HG02970 (cell line): Measurements from ENCODE around the gene GAS2.
"Not testable (repeated sequence)": the region's sequence is repeated elsewhere in the genome, so short reads cannot be mapped to it uniquely, and the experiment has no call there.

Source experiments
- ATAC-seq: cut with Tn5 transposase; IDR thresholded peaks from one replicate; pipeline ENCODE4 v1.9.1; 2021; ENCODE audit warnings: mild to moderate bottlenecking, moderate library complexity, moderate number of reproducible peaks; ENCODE audit not compliant: unreplicated experiment, low FRiP score

The GAS2 gene

GRCh38 chr11:22666325-22666687 is at the start of gene GAS2:
Gene GAS2, plus strand, starts transcription at chr11:22666611. Its CDS starts 8,259 bp downstream, at chr11:22674870.
- ATAC-seq = no peak

DNA sequence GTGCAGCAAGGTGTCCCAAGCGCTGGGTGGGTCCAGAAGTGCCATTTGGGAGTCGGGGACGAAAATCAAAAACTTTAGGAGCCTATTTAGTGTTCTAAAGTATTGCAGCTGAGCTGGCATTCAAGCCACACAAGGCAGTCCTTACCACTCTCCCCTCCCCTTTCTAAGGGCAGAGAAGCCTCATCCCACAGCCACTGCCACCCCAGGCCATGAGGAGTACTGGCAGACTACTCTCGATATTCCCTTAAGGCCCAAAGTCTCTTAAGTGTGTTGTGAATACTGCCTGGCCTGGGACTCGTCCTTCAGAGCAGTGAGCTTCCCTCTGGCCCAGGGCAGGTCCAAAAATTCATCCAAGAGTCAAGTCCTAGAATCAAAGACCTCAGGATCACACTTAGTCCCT is 48.5 kb upstream of the GAS2 start:
- no peak for ATAC-seq

DNA sequence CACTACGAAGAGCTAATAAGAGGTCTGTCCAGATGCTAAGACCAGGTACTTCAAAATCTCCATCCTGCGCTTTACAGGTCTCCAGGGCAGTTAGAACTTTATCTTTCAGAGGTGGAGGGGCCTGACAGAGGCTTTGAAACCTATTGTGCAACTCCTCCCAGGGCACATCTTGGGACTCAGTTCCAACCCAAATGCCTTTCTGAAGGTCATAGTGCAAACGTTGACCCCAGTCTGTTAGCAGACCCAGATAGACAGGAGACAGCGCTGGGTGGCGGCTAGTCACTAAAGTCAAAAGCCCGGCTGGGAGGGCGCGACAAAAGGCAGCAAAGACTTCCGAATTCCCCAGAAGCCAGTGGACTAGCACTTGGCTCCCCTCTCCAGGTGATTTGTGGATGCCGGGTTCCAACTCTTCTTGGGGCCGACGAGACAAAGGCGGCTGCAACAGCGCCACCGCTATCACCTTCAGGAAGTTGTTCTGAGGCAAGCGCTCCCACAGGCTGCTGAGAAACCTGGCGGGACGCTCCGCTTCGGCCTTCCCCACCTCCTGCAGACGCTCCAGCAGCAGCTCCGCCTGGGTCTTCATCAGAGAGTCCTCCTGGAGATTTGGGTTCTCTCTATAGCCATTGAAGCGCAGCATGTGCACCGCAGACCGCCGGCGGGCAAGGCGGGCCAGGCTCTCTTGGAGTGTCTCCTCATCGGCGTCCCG is 41.5 kb upstream of the GAS2 start:
- ATAC-seq = peak; percentile 46

GRCh38 chr11:22625448-22626287 is 40.7 kb upstream of the GAS2 start, which contains the start of gene FANCF:
Gene FANCF, minus strand, starts transcription at chr11:22625823. Its CDS starts 13 bp downstream, at chr11:22625810.
- peak; percentile 98 for ATAC-seq

GRCh38 chr11:22626573-22627239 is 39.7 kb upstream of the GAS2 start:
- ATAC-seq = no peak

GRCh38 chr11:22627421-22627820 is 39.0 kb upstream of the GAS2 start:
- no peak for ATAC-seq

GRCh38 chr11:22633354-22633902 is 33.0 kb upstream of the GAS2 start:
- no peak for ATAC-seq

GRCh38 chr11:22634897-22635629 is 31.3 kb upstream of the GAS2 start:
- ATAC-seq = no peak

DNA sequence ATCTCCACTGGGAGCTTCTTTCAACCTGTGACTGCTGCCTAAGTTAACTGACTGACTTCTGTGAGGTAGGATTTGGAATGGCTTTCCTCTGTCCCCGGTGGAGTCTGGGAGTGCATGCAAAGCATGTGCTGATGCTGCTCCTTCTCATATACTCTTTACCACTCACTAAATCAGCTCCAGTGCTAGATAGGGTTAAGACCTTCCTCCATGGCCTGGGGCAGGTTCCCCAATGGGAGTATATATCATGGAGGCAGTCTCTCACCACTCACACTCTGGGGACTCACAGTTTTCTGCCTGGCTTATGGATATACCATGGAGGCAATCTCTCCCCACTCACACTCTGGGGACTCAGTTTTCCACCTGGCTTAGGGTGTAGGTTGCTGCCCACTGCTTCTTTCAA is 30.7 kb upstream of the GAS2 start:
- ATAC-seq = no peak

DNA sequence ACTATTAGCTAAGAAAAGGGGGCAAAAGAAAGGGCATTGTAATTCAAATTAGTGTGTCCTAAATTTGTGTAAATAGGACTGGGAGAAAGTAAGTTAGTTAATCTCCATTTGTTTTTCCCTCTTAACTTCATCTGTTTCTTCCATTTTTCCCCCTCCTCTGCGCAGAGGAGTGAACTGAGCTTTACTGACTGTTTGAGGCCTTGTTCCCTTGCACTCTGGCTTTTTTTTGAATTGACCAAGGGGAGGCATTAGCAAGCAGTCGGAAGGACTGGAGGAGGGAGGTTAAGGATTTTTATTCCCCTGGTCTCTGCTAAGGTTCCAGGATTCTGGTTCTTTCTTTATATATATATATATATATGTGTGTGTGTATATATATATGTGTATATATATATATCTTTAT is 25.5 kb upstream of the GAS2 start:
- no peak for ATAC-seq

GRCh38 chr11:22641559-22641958 is 24.9 kb upstream of the GAS2 start:
- ATAC-seq = no peak

GRCh38 chr11:22652346-22652745 is 14.1 kb upstream of the GAS2 start:
- not testable (repeated sequence) for ATAC-seq

DNA sequence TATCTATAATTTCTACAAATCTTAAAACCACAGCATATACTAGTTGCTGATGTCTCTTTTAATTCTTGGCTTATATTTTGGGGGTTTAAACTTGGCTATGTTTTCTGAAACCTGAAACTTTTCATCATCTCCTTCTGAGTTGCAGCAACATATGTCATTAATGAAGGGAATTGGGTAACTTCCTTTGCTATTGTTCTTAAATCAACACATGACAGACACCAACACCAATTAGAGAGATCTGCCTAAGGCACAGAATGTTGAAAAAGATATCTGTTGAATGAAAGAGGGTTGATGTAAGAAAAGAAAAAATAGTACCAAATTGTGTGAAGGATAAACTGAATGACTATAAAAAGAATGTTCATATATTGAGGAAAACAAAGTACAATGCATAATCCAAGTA is 10.3 kb upstream of the GAS2 start:
- ATAC-seq = no peak

GRCh38 chr11:22657101-22657694 is 9.2 kb upstream of the GAS2 start:
- ATAC-seq = peak; percentile 85

GRCh38 chr11:22659783-22660182 is 6.6 kb upstream of the GAS2 start:
- ATAC-seq = no peak

GRCh38 chr11:22666688-22667439 is 453 bp downstream of the GAS2 start:
- peak; percentile 51 for ATAC-seq

- no peak for ATAC-seq
Measured at GRCh38 chr11:22668005-22668796, 1.8 kb downstream of the GAS2 start.

- ATAC-seq = no peak
Measured at GRCh38 chr11:22669368-22669767, 3.0 kb downstream of the GAS2 start.
